HL-60/S4 (cell line): Measurements from ENCODE around the gene RIMS1.

Experiments used
- in situ Hi-C: fragments of 300-500 bp; cut with MboI; formaldehyde crosslinking; loops from 2 replicates; pipeline ENCODE4 v1.14.3; 2022; ENCODE audit warnings: low sequenced_read_pairs

RIMS1 gene

DNA sequence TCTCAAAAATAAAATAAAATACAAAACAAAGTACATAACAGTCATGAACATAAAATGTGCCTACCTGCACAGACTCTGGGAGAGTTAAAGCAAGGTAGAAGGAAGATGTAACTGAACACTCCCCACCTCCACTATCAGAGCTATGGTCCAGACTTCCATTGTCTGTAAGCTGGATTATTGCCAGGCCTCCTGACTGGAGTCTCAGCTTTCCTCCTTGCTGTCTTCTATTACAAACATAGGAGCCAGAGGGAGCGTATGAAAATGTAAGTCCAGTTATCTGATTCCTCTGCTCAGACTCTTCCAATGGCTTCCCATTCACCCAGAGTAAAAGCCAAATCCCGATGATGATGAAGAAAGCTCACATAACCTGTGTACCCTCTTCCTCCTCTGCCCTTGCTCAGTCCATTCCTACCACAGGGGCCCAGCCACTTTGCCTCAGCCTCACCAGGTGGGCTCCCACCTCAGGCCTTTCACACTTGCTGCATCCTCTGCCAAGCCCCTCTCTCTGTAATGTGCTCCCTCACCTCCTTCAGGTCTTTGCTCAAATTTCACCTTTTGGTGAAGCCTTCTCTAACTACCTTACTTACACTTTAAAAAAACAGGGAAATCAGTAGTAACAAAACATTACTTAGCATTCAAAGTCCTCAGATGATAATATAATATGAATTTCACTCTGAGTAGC, 194.1 kb downstream of the RIMS1 start:
- in situ Hi-C loops = no loop called here

DNA sequence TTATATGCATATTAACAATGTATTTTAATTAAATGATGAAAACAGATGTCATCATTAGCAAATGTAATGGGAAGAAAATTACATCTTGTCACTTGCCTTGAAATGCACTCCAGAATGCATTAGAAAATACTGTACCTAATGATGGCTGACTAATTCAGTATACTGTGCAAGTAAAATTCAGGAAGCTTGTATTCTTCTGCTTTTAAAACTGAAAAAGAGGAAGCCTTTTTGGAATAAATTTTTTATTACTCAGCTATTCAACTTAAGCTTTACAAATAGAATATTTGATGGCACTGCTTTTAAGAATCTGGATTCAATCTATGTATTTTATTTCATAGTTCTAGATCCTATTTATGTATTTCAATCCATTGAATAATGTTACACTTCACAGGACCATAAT, 195.5 kb downstream of the RIMS1 start:
- in situ Hi-C loops = no loop called here

DNA sequence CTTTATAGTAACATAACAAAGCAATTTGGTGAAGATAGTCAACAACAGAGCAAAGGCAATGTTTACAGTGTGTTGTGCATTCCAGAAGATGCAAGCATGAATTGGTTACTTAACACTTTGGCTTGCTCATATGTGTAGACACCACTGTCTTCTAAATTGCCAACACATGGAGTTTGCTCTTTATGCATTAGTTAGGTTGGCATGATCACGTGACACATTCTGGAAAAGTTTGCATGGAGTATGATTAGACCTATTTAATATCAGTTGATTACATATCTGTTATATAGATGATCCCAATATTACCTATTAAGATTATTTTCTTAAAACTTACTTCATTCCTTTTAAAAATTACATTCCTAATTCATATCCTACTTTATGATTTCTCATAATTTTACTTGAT, 197.6 kb downstream of the RIMS1 start:
- in situ Hi-C loops = no loop called here

DNA sequence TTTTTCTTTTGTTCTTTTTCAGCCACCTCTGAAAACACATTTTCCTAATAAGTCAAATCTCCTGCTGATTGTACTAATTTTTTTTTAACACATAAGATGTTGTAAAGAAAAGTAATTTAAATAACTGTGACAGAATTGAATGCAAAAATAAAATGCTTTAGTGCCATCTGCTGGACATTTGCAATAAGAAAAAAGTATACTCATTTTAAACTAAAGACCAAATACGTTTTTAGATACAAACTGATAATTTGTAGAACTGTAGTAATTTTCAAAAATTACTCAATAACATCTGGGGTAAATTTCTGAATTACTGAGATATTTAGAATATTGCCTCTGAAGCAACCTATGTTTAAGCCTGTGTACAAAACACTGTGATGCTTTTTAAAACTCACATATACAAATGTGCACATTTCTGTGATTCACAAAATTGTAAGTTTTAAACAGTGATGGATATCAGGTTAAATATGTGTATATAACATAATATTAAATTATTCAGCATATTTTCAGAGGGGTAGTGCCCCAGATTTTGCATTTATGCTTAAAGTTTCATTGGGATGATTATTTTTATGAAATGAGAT, 198.7 kb downstream of the RIMS1 start:
- in situ Hi-C loops = no loop called here

DNA sequence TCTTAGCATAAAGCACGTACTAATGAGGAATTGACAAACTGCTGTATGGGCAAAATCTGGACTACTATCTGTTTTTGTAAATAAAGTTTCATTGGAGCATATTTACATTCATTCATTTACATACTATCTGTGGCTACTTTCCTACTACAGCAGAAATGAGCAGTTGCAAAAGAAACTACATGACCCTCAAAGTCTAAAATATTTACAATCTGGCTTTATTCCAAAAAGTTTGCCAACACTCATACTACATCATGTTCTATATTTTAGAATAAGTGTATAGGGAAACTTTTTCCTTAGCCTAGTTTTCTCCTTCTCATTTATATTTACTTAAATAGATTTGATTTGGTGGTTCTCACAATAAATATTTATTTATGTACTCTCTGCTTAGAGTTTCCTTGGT, 208.2 kb downstream of the RIMS1 start:
- in situ Hi-C loops = no loop called here

DNA sequence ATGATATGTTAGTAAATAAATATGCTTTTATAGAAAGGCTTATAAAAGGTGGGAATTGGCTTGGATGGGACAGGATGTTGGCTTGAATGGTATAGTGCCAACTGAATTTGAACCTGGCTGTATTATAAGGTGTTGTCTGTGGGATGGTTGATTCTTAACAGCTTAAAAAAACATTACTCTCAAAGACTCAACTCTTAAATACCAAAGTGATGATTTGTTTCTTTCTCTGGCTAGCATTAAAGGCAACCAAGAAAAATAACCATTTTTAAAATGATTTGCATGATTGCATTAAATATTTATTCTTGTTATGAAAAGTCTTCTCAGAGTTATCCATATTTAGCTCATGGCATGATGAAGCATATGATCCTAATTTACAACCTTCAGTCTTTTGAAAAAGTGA, 216.2 kb downstream of the RIMS1 start:
- in situ Hi-C loops = no loop called here

DNA sequence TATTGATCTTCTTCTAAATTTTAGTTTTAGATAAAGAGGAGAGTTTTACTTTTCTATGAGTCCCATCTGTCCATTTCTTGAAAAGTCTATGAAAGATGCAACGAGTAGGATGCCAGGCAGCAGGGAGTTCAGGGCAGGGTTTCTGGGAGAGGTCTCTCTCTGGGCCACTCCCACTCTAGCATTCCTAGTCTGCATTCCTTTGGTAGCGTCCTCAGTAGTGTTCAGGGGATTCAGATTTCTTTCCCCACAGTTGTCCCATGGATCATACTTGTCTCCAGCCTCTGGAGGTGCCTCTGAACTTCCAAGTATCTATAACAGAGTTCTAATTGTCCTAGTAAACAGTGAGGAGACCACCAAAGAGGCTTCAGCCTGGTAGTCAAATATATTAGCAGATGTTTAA, 225.3 kb downstream of the RIMS1 start:
- in situ Hi-C loops = no loop called here

DNA sequence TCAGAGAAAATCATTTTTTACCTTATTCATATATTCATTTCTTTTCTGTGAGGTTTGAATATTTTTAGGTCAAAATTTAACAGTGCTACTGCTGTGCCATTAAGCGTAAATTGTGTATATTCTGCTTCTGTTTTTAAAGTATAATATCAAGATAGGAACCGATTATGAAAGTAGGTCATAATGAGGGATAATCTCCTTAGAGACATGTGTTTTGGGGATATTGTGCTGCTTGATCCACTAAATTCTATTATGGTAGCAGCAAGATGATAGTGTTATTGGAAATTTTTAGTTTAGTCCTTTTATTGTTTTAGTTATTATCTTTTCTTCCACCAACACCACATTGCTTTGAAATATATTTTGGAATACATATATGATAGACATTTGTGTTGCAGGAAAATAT, 244.0 kb downstream of the RIMS1 start:
- in situ Hi-C loops = no loop called here

DNA sequence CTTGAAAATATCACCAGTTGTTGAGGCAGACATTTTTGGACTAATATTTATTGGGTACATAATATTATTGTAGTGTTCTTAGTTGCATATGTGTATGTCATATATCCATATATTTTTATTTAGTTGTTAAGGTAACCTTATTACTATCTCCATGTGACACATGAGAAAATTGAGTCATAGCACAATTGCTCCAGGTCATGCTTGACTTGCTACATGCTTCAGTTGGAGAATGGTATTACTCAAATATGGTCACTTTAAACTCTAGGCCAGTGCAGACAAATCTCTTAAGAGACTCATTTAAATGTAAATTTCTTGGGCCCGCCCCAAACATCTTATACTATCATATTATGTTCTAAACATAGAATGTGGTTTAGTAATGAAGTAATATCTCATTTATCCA, 246.1 kb downstream of the RIMS1 start:
- in situ Hi-C loops = no loop called here

DNA sequence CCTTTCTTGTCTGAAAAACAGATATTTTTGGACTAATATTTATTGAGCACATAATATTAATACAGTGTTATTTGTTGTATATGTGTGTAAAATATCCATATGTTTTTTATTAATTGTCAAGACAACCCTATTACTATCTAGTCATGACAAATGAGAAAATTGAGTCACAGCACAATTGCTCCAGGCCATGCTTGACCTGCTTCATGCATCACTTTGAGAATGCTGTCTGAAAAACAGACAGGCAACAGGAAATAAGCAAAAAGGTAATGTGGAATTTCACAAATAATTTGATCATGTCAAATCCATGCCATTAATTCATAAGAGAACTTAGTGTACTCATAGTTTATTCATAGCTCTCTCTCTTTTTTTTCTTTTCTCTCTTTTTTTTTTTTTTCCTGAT, 246.5 kb downstream of the RIMS1 start:
- in situ Hi-C loops = no loop called here

DNA sequence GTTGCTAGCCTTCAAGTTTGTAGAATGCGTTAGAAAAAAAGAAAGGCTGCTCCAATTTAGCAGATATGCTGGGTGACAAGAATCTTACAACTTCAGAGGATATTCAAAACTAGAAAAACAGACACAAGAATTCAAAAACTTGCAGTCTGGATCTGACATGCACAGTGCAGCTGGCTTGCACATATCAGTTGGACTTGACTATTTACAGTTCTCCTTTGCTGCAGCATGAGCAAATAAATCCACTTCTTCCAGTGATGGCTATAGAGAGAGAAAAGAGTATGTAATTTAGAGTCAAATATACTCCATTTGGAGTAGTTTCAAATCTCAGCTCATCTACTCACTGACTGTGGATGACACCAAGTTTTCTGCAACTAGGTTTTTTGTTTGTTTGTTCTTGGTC, 247.0 kb downstream of the RIMS1 start:
- in situ Hi-C loops = no loop called here

DNA sequence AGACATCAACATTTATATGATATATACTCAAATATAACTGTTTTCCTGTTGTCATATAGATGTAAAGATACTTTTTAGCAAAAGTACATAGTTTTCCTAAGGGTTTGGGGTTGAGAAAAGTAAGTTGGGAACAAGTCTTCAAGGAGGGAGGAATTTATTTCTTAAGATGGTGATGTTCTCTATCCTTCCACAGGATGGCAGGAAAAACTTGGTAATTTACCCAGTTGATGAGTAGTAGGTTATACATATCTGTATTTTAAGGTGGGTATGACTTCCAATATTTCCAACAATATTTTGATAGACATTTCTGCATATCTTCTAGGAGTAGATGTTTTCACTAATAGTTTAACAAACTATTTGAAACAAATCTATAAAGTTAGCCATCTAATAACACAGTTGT, 254.4 kb downstream of the RIMS1 start:
- in situ Hi-C loops = no loop called here

DNA sequence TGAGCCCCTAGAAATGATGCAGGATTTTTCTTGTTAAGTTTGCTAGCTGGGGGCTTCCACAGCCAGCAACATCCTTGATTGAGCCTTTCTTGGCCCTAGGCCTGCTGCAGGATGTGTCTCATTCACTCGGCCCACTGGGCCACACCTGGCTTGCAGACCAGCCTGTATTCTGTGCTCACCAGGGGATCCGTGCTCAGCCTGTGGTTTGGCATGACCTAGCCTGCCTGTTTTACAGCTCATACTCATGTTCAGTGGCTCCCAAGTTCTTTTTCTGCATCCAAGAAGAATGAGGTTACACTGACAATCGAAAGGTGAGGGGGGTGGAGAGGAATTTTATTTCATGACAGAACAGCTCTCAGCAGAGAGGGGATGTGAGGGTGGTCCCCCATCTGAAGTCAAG, 263.4 kb downstream of the RIMS1 start:
- in situ Hi-C loops = no loop called here

DNA sequence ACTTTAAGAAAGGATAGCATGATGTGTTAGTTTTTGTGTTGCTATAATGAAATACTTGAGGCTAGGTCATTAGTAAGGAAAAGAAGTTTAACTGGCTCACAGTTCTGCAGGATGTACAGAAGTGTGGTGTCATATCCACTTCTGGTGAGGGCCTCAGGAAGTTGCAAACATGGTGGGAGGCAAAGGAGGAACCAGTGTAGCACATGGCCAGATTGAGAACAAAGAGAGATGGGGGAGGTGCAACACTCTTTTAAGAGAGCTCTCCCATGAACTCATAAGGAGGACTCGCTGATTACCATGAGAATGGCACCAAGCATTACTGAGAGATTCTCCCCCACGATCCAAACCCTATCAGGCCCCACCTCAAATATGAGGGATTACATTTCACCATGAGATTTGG, 265.4 kb downstream of the RIMS1 start:
- in situ Hi-C loops = no loop called here

DNA sequence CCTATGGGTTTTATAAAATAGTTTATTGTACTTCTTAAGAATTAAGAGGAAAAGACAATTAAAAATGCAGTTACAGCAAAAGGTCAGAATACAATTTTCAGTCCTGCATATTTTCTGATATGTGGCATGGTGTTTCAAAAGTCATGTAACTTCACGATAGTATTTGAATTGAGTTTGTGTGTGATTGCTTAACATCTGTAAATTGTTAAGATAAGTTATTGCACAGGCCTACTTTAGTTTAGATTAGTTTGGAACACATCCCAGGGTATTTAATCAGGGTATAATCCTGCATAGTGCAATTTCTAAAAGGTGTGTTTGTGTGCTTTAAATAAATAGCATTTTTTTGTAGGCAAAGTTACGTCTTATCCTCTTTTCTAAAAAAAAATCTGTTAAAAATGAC, 289.6 kb downstream of the RIMS1 start:
- in situ Hi-C loops = no loop called here

DNA sequence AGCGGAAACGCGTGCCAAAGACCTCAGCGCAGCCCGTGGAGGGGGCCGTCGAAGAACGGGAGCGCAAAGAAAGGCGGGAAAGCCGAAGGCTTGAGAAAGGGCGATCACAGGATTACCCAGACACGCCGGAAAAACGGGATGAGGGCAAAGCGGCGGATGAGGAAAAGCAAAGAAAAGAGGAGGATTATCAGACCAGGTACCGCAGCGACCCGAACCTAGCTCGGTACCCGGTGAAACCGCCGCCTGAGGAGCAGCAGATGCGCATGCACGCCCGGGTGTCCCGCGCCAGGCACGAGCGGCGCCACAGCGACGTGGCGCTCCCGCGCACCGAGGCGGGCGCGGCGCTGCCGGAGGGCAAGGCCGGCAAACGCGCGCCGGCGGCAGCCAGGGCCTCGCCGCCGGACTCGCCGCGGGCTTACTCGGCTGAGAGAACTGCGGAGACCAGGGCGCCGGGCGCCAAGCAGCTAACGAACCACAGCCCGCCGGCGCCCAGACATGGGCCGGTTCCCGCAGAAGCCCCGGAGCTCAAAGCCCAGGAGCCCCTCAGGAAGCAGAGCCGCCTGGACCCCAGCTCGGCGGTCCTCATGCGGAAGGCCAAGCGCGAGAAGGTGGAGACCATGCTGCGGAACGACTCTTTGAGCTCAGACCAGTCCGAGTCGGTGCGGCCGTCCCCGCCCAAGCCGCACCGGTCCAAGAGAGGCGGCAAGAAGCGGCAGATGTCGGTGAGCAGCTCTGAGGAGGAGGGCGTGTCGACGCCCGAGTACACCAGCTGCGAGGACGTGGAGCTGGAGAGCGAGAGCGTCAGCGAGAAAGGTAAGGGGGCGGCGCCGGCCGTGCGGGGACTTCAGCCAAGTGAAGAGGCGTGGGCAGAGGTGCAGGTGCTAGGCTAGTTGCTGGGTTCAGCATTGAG, 296.2 kb downstream of the RIMS1 start:
- in situ Hi-C loops = no loop called here

DNA sequence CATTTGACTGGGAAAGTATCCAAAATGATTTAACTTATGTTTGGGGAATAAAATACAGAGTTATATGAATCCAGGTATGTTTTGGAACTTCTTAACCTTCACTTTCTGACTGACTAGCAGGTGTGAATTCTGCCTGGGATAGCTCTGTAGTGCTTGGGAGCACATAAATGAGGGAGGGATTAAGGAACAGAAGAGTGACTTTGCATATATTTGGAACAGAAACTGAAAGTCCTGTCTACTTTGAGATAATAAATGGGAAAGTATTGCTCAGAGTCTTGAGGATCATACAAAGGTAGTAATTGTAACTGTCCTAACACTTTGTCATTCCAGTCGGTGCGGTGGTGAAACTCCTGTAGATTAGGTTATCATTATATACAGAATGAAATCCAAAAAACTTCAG, 317.6 kb downstream of the RIMS1 start:
- in situ Hi-C loops = no loop called here

DNA sequence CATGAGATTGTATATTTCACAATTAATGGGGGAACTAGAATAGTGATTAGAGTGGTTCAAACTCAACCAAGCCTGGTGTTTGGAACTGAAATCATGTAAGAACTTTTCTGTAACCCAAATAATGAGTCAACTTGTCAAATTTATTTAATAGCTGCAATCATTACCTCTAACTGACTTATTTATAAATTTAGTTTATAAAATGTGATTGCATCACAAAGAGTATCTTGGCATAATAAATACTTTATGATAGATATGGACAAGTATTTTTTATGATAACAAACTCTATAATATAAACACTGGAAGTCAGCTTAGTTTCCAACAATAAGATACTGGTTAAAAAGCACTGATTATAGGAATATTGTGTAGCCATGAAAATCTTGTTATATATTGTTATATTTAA, 319.1 kb downstream of the RIMS1 start:
- in situ Hi-C loops = no loop called here

DNA sequence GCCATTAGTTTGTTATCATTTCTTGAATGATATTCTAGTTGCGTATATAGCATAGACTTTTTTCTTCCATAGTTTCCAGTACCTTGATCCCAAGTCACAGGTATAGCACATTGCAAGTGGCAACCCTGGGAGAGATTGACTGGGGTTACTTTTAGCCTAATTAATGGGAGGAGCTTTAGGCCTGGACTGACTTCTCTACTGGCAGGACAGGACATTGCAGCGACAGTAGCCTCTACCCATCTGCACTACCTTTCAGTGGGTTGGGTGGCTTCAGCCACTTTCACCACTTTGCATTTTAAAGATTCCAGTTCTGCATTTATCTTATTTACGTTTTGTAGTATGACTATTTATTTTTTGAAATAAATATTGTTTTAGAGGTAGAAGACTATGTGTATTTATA, 320.3 kb downstream of the RIMS1 start:
- in situ Hi-C loops = no loop called here

DNA sequence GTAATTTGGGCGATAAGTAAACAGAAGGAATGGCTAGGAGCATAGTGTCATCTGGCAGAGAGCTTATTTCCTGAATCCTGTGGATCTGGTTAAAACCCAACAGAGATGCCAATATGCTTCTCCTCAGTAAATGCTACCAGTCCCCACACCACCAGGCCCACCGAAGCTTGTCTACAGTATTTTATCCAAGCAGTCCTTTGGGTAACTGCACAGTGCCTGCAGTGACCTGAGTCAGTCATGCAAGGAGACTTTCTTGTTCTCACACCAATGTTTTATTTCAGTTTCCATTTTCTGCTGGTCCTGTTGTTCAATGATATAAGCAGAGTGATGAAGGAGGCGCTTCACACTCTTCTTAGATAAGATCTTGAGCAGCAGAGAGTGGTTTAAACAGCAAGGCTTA, 326.3 kb downstream of the RIMS1 start:
- in situ Hi-C loops = no loop called here

DNA sequence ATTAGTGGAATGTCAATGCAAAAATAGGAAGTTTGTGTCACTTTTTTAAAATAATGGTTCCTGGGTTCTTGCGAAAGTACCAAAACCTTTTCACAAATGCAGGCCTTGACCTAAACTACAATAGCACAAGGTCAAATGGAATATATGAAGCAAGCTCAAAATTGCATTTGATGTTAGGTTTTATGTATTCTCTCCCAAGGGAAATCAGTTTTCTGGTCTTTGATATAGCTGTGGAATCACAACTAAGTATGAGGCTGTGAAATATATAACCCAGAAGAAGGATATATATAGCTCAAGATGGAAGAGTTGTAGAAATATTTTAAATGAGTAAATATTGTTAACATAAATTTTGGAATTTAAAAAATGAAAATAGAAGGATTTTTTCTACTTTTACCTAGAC, 327.3 kb downstream of the RIMS1 start:
- in situ Hi-C loops = no loop called here
